Measurements from ENCODE around the gene RPS6KA1. TPM values are rescaled to one million over a fixed set of nuclear protein-coding genes. Genes with fewer than 3 reads are reported as not detected.

RPS6KA1 gene
- total and polyA plus RNA-seq, 10 of the 15 experiments (the other 5 are each of a cell fraction or from before 2014, with no cell fraction given) = 5.0 to 136 (median 91.5) TPM

DNA sequence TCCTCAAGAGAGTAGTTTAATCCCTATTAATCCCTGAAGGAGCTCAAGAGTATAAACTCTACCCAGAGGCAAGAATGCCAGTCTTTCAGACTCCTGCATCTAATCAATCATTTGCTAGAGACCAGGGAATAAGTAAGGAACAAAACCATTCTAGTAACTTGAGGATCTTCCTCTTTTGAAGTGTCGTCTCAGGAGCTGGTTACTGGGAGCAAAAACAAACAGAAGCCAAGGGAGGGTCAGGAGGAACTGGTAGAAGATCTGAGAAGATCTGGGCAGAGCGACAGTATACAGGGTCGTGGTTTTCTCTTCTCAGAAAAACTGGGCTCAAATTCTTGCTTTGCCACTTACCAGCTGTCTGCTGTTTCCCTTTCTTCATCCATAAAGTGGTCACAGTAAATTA lies 69.3 kb downstream of the RPS6KA1 start:
- POLR2A ChIA-PET = interaction anchor here (0.6 to 3.1 kb wide), 5 partner anchors 14 to 268 kb away, joined by 3 to 16 read pairs (median 3); no protein-coding TSS in a partner anchor

More for the DNA sequence above, 69.3 kb downstream of the RPS6KA1 start:
- ATAC-seq = no peak
- H3K4me3 ChIP-seq = no peak overlapping the region
- no peaks in the 10 kb centered on the region for H3K9me3 ChIP-seq (replicated peaks; ENCODE audit: control insufficient read depth, insufficient read depth, low read length)
- no peak for DNase-seq (ENCODE audit: low read depth, low spot score)
- intact Hi-C loops (cut with micrococcal nuclease; ENCODE audit: unreplicated experiment) = loop anchor here (5.0 kb wide), 1 partner anchor 57 kb away; no protein-coding TSS in a partner anchor
- TF ChIP-seq NRF1 (conservative IDR thresholded peaks at IDR 0.05; ENCODE audit: low read depth, low read length) = no peak
- TF ChIP-seq, protein P1, sequence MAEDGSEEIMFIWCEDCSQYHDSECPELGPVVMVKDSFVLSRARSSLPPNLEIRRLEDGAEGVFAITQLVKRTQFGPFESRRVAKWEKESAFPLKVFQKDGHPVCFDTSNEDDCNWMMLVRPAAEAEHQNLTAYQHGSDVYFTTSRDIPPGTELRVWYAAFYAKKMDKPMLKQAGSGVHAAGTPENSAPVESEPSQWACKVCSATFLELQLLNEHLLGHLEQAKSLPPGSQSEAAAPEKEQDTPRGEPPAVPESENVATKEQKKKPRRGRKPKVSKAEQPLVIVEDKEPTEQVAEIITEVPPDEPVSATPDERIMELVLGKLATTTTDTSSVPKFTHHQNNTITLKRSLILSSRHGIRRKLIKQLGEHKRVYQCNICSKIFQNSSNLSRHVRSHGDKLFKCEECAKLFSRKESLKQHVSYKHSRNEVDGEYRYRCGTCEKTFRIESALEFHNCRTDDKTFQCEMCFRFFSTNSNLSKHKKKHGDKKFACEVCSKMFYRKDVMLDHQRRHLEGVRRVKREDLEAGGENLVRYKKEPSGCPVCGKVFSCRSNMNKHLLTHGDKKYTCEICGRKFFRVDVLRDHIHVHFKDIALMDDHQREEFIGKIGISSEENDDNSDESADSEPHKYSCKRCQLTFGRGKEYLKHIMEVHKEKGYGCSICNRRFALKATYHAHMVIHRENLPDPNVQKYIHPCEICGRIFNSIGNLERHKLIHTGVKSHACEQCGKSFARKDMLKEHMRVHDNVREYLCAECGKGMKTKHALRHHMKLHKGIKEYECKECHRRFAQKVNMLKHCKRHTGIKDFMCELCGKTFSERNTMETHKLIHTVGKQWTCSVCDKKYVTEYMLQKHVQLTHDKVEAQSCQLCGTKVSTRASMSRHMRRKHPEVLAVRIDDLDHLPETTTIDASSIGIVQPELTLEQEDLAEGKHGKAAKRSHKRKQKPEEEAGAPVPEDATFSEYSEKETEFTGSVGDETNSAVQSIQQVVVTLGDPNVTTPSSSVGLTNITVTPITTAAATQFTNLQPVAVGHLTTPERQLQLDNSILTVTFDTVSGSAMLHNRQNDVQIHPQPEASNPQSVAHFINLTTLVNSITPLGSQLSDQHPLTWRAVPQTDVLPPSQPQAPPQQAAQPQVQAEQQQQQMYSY (CRISPR knock-in tag; IDR thresholded peaks at IDR 0.05) = no peak
- no peak for TF ChIP-seq HDGF (IDR thresholded peaks at IDR 0.05)
- TF ChIP-seq PAX5 (IDR thresholded peaks at IDR 0.05; ENCODE audit: borderline replicate concordance, low read depth, low read length) = no peak
- TF ChIP-seq CHD1 (IDR thresholded peaks at IDR 0.05; ENCODE audit: low read depth, low read length) = no peak
- no peak for TF ChIP-seq STAT3 (IDR thresholded peaks at IDR 0.05; ENCODE audit: low read depth, low read length)
- no peak for TF ChIP-seq NFXL1 (IDR thresholded peaks at IDR 0.05; ENCODE audit: borderline replicate concordance)
- no peak for TF ChIP-seq NR2C1 (IDR thresholded peaks at IDR 0.05)
- no peak for TF ChIP-seq ETV6 (conservative IDR thresholded peaks at IDR 0.05 in 1 of 2, IDR thresholded peaks at IDR 0.05 in 1 of 2; ENCODE audit: borderline replicate concordance in 1 of 2, low read depth in 1 of 2)
- TF ChIP-seq, protein P2, sequence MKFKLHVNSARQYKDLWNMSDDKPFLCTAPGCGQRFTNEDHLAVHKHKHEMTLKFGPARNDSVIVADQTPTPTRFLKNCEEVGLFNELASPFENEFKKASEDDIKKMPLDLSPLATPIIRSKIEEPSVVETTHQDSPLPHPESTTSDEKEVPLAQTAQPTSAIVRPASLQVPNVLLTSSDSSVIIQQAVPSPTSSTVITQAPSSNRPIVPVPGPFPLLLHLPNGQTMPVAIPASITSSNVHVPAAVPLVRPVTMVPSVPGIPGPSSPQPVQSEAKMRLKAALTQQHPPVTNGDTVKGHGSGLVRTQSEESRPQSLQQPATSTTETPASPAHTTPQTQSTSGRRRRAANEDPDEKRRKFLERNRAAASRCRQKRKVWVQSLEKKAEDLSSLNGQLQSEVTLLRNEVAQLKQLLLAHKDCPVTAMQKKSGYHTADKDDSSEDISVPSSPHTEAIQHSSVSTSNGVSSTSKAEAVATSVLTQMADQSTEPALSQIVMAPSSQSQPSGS (IDR thresholded peaks at IDR 0.05; ENCODE audit: low read length) = no peak
- TF ChIP-seq BMI1 (IDR thresholded peaks at IDR 0.05; ENCODE audit: borderline replicate concordance) = no peak
- TF ChIP-seq YBX1 (IDR thresholded peaks at IDR 0.05) = no peak
- no peak for TF ChIP-seq EZH2 (IDR thresholded peaks at IDR 0.05; ENCODE audit: borderline replicate concordance, control insufficient read depth, low read depth, low read length)
- TF ChIP-seq, protein P3, sequence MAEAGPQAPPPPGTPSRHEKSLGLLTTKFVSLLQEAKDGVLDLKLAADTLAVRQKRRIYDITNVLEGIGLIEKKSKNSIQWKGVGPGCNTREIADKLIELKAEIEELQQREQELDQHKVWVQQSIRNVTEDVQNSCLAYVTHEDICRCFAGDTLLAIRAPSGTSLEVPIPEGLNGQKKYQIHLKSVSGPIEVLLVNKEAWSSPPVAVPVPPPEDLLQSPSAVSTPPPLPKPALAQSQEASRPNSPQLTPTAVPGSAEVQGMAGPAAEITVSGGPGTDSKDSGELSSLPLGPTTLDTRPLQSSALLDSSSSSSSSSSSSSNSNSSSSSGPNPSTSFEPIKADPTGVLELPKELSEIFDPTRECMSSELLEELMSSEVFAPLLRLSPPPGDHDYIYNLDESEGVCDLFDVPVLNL (IDR thresholded peaks at IDR 0.05; ENCODE audit: low read depth, low read length) = no peak
- TF ChIP-seq GABPA (IDR thresholded peaks at IDR 0.05; ENCODE audit: low read depth) = no peak
- no peak for TF ChIP-seq SIX5 (IDR thresholded peaks at IDR 0.05; ENCODE audit: low read depth, low read length, severe bottlenecking)
- TF ChIP-seq MEF2B (IDR thresholded peaks at IDR 0.05; ENCODE audit: partially characterized antibody, poor library complexity, severe bottlenecking) = no peak
- no peak for TF ChIP-seq SUPT20H (IDR thresholded peaks at IDR 0.05; ENCODE audit: borderline replicate concordance, control insufficient read depth, low read depth, low read length)
- ChIA-PET CTCF (interaction anchor here (0.7 to 14.6 kb wide), 26 partner anchors 9 to 452 kb away, joined by 3 to 450 read pairs (median 4); partner anchors contain the start of gene PIGV), RAD21 (ENCODE audit: unreplicated experiment) (interaction anchor here (0.8 to 13.9 kb wide), 12 partner anchors 11 to 191 kb away, joined by 3 to 262 read pairs (median 6); partner anchors contain the start of genes PIGV and RPS6KA1), SMC1A (ENCODE audit: uncharacterized antibody, unreplicated experiment) (interaction anchor here (0.7 to 5.9 kb wide), 20 partner anchors 11 to 212 kb away, joined by 3 to 56 read pairs (median 6); no protein-coding TSS in a partner anchor)
- no peaks in the 10 kb centered on the region for H3K36me3 ChIP-seq (ENCODE audit: control insufficient read depth in 2 of 2, insufficient read depth in 2 of 2, low read length in 1 of 2)
- H3K4me2 ChIP-seq (ENCODE audit: control insufficient read depth, insufficient read depth) = no peak overlapping the region
- H3K27me3 ChIP-seq (replicated peaks in 1 of 2; ENCODE audit: control insufficient read depth in 2 of 2, insufficient read depth in 2 of 2, low read length in 1 of 2) = no peaks in the 10 kb centered on the region
- peaks cover 10% of the 10 kb centered on the region for H3K4me1 ChIP-seq (ENCODE audit: control insufficient read depth, insufficient read depth, low read length)
- BruUV-seq (replicated peaks) = no TSS peak
- peak overlapping the region; percentile 38 for H2AFZ ChIP-seq (ENCODE audit: control insufficient read depth, low read depth, low read length)
- no peaks in the 10 kb centered on the region for H3K79me2 ChIP-seq (ENCODE audit: control insufficient read depth, insufficient read depth, low read length)
- in situ Hi-C loops (cut with MboI) = no loop called here
- no peak overlapping the region for H3K9ac ChIP-seq (ENCODE audit: control insufficient read depth, insufficient read depth, low read length)
- 41% methylated on average over 3 of the region's 3 CpGs for WGBS (ENCODE audit: insufficient coverage, insufficient replicate concordance, low lambda C conversion rate, missing lambda C conversion rate)
- H4K20me1 ChIP-seq (ENCODE audit: control insufficient read depth, insufficient read depth) = no peaks in the 10 kb centered on the region
- no peak for FAIRE-seq
- no peak overlapping the region for H3K27ac ChIP-seq (ENCODE audit: control insufficient read depth, insufficient read depth)
